ENCODE results near the gene KIAA0586. TPM values are rescaled to one million over a fixed set of nuclear protein-coding genes. Genes with fewer than 3 reads are reported as not detected.
A peak's percentile ranks its signal among the peaks of the same experiment; 100 is the strongest.
"Not testable (repeated sequence)": the region's sequence is repeated elsewhere in the genome, so short reads cannot be mapped to it uniquely, and the experiment has no call there.

KIAA0586 gene
- total RNA-seq, 2 donors from 2014 or later: 37.3 to 47.2 TPM

- Mint-ChIP-seq H3K36me3 (peaks cover 0 to 6% of the 10 kb centered on the region in 2 donors), H3K27ac (no peak overlapping the region), H3K9me3 (no peaks in the 10 kb centered on the region)
- no peak for DNase-seq (ENCODE audit: low spot score in 2 of 2)
- no peak for ATAC-seq
Observed at GRCh38 chr14:58439476-58439875, 12.0 kb downstream of the KIAA0586 start.

- H3K9me3 Mint-ChIP-seq: no peaks in the 10 kb centered on the region
- H3K36me3 Mint-ChIP-seq: no peaks in the 10 kb centered on the region
- DNase-seq (ENCODE audit: low spot score in 2 of 2) (no peak), ATAC-seq (no peak)
- H3K27ac Mint-ChIP-seq: no peak overlapping the region
Observed at GRCh38 chr14:58444627-58445026, 17.1 kb downstream of the KIAA0586 start.

GRCh38 chr14:58455593-58456265, 28.2 kb downstream of the KIAA0586 start:
- Mint-ChIP-seq H3K9me3 (no peaks in the 10 kb centered on the region), H3K36me3 (peaks cover 6 to 17% of the 10 kb centered on the region in 2 donors), H3K27ac (no peak overlapping the region)
- no peak for DNase-seq (ENCODE audit: low spot score in 2 of 2)
- ATAC-seq: no peak

GRCh38 chr14:58460772-58461171, 33.3 kb downstream of the KIAA0586 start:
- Mint-ChIP-seq H3K27ac (no peak overlapping the region), H3K36me3 (no peaks in the 10 kb centered on the region), H3K9me3 (no peaks in the 10 kb centered on the region)
- ATAC-seq (no peak), DNase-seq (ENCODE audit: low spot score in 2 of 2) (no peak)

- no peak for ATAC-seq
- H3K27ac Mint-ChIP-seq: peak overlapping the region in 1 of 2 donors; percentile 2
- H3K9me3 Mint-ChIP-seq: no peaks in the 10 kb centered on the region
- no peak for DNase-seq (ENCODE audit: low spot score in 2 of 2)
- no peaks in the 10 kb centered on the region for H3K36me3 Mint-ChIP-seq
Observed at GRCh38 chr14:58463147-58463546, 35.6 kb downstream of the KIAA0586 start.

- no peaks in the 10 kb centered on the region for H3K9me3 Mint-ChIP-seq
- peak overlapping the region in 1 of 2 donors; percentile 65 for H3K27ac Mint-ChIP-seq
- ATAC-seq (no peak), DNase-seq (ENCODE audit: low spot score in 2 of 2) (no peak)
- H3K36me3 Mint-ChIP-seq: no peaks in the 10 kb centered on the region
Observed at GRCh38 chr14:58464652-58465051, 37.1 kb downstream of the KIAA0586 start.

- ATAC-seq: no peak
- no peaks in the 10 kb centered on the region for H3K9me3 Mint-ChIP-seq
- H3K36me3 Mint-ChIP-seq: no peaks in the 10 kb centered on the region
- H3K27ac Mint-ChIP-seq: no peak overlapping the region
- no peak for DNase-seq (ENCODE audit: low spot score in 2 of 2)
Observed at GRCh38 chr14:58465421-58465820, 37.9 kb downstream of the KIAA0586 start.

- H3K27ac Mint-ChIP-seq: peak overlapping the region in 1 of 2 donors; percentile 30
- ATAC-seq: no peak
- H3K9me3 Mint-ChIP-seq: no peaks in the 10 kb centered on the region
- H3K36me3 Mint-ChIP-seq: no peaks in the 10 kb centered on the region
- no peak for DNase-seq (ENCODE audit: low spot score in 2 of 2)
Observed at GRCh38 chr14:58466459-58466858, 38.9 kb downstream of the KIAA0586 start.

GRCh38 chr14:58467575-58467974, 40.1 kb downstream of the KIAA0586 start:
- ATAC-seq (no peak), DNase-seq (ENCODE audit: low spot score in 2 of 2) (no peak)
- Mint-ChIP-seq H3K9me3 (no peaks in the 10 kb centered on the region), H3K27ac (no peak overlapping the region), H3K36me3 (no peaks in the 10 kb centered on the region)

GRCh38 chr14:58469309-58469708, 41.8 kb downstream of the KIAA0586 start:
- no peaks in the 10 kb centered on the region for H3K9me3 Mint-ChIP-seq
- DNase-seq (ENCODE audit: low spot score in 2 of 2): no peak
- ATAC-seq: no peak
- no peaks in the 10 kb centered on the region for H3K36me3 Mint-ChIP-seq
- H3K27ac Mint-ChIP-seq: no peak overlapping the region

GRCh38 chr14:58476320-58476719, 48.8 kb downstream of the KIAA0586 start:
- peaks cover 0 to 6% of the 10 kb centered on the region in 2 donors for H3K36me3 Mint-ChIP-seq
- DNase-seq (ENCODE audit: low spot score in 2 of 2) (no peak), ATAC-seq (no peak)
- no peak overlapping the region for H3K27ac Mint-ChIP-seq
- no peaks in the 10 kb centered on the region for H3K9me3 Mint-ChIP-seq

- Mint-ChIP-seq H3K27ac (no peak overlapping the region), H3K9me3 (no peaks in the 10 kb centered on the region), H3K36me3 (peaks cover 0 to 6% of the 10 kb centered on the region in 2 donors)
- no peak for DNase-seq (ENCODE audit: low spot score in 2 of 2)
- ATAC-seq: no peak
Observed at GRCh38 chr14:58477653-58478052, 50.1 kb downstream of the KIAA0586 start.

- DNase-seq (ENCODE audit: low spot score in 2 of 2); H3K27ac Mint-ChIP-seq; H3K9me3 Mint-ChIP-seq; ATAC-seq; H3K36me3 Mint-ChIP-seq: not testable (repeated sequence)
Observed at GRCh38 chr14:58478329-58478728, 50.8 kb downstream of the KIAA0586 start.

GRCh38 chr14:58479975-58480374, 52.5 kb downstream of the KIAA0586 start:
- DNase-seq (ENCODE audit: low spot score in 2 of 2): no peak
- Mint-ChIP-seq H3K9me3 (no peaks in the 10 kb centered on the region), H3K27ac (no peak overlapping the region), H3K36me3 (peaks cover 0 to 6% of the 10 kb centered on the region in 2 donors)
- ATAC-seq: no peak

- Mint-ChIP-seq H3K27ac (no peak overlapping the region), H3K36me3 (peaks cover 6 to 7% of the 10 kb centered on the region in 2 donors), H3K9me3 (peaks cover 0 to 6% of the 10 kb centered on the region in 2 donors)
- no peak for ATAC-seq
- no peak for DNase-seq (ENCODE audit: low spot score in 2 of 2)
Observed at GRCh38 chr14:58484176-58484575, 56.7 kb downstream of the KIAA0586 start.

- ATAC-seq (peak; percentile 37 to 47), DNase-seq (ENCODE audit: low spot score in 2 of 2) (no peak)
- no peak overlapping the region for H3K27ac Mint-ChIP-seq
- H3K9me3 Mint-ChIP-seq: peaks cover 0 to 6% of the 10 kb centered on the region in 2 donors
- H3K36me3 Mint-ChIP-seq: peaks cover 6 to 7% of the 10 kb centered on the region in 2 donors
Observed at GRCh38 chr14:58488550-58488949, 61.0 kb downstream of the KIAA0586 start.

- DNase-seq (ENCODE audit: low spot score in 2 of 2) (no peak), ATAC-seq (no peak)
- H3K27ac Mint-ChIP-seq: no peak overlapping the region
- no peaks in the 10 kb centered on the region for H3K36me3 Mint-ChIP-seq
- no peaks in the 10 kb centered on the region for H3K9me3 Mint-ChIP-seq
Observed at GRCh38 chr14:58491593-58491992, 64.1 kb downstream of the KIAA0586 start.

GRCh38 chr14:58492044-58492443, 64.5 kb downstream of the KIAA0586 start:
- DNase-seq (ENCODE audit: low spot score in 2 of 2): no peak
- Mint-ChIP-seq H3K36me3 (no peaks in the 10 kb centered on the region), H3K9me3 (no peaks in the 10 kb centered on the region), H3K27ac (no peak overlapping the region)
- no peak for ATAC-seq

Data from activated naive CD4-positive, alpha-beta T cell treated with anti-CD3 and anti-CD28 coated beads, Interleukin-2, amount 50 U/mL, for 72 hours (primary cell).